ENCODE measurements around the gene EZH1.

GRCh38 chr17:42673266-42673884 lies 71.5 kb downstream of the EZH1 start:
- TF ChIP-seq RAD21 (IDR thresholded peaks at IDR 0.05; ENCODE audit: low read length) (no peak), MAZ (IDR thresholded peaks at IDR 0.05; ENCODE audit: borderline replicate concordance, low read depth, low read length) (no peak), BHLHE40 (IDR thresholded peaks at IDR 0.05; ENCODE audit: low read depth, low read length) (no peak), POLR2A (IDR thresholded peaks at IDR 0.05; ENCODE audit: low read depth, low read length) (no peak), RFX5 (IDR thresholded peaks at IDR 0.05; ENCODE audit: low read depth, low read length) (no peak), MAFK (IDR thresholded peaks at IDR 0.05; ENCODE audit: low read depth, low read length) (no peak), SMC3 (IDR thresholded peaks at IDR 0.05; ENCODE audit: low read depth, low read length) (no peak), MXI1 (IDR thresholded peaks at IDR 0.05; ENCODE audit: borderline replicate concordance, low read depth, low read length) (no peak), CEBPB (IDR thresholded peaks at IDR 0.05; ENCODE audit: low read depth, low read length) (no peak), RCOR1 (IDR thresholded peaks at IDR 0.05; ENCODE audit: insufficient replicate concordance, low read length) (no peak), FOS (IDR thresholded peaks at IDR 0.05; ENCODE audit: low read depth, low read length) (no peak)
- TF ChIP-seq, protein P1, sequence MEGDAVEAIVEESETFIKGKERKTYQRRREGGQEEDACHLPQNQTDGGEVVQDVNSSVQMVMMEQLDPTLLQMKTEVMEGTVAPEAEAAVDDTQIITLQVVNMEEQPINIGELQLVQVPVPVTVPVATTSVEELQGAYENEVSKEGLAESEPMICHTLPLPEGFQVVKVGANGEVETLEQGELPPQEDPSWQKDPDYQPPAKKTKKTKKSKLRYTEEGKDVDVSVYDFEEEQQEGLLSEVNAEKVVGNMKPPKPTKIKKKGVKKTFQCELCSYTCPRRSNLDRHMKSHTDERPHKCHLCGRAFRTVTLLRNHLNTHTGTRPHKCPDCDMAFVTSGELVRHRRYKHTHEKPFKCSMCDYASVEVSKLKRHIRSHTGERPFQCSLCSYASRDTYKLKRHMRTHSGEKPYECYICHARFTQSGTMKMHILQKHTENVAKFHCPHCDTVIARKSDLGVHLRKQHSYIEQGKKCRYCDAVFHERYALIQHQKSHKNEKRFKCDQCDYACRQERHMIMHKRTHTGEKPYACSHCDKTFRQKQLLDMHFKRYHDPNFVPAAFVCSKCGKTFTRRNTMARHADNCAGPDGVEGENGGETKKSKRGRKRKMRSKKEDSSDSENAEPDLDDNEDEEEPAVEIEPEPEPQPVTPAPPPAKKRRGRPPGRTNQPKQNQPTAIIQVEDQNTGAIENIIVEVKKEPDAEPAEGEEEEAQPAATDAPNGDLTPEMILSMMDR (conservative IDR thresholded peaks at IDR 0.05; ENCODE audit: low read depth, low read length) = no peak

All from IMR-90 (cell line).